HG02763 (cell line): ENCODE measurements around the gene TSEN34.
"Not testable (repeated sequence)": the region's sequence is repeated elsewhere in the genome, so short reads cannot be mapped to it uniquely, and the experiment has no call there.

Experiments
- ATAC-seq: cut with Tn5 transposase; IDR thresholded peaks from one replicate; pipeline ENCODE4 v1.9.1; 2021; ENCODE audit warnings: mild to moderate bottlenecking, moderate library complexity; ENCODE audit not compliant: unreplicated experiment

The TSEN34 gene

GRCh38 chr19:54183431-54183830 is 7.7 kb upstream of the TSEN34 start:
- no peak for ATAC-seq

GRCh38 chr19:54186351-54186750 is 4.8 kb upstream of the TSEN34 start:
- ATAC-seq: no peak

GRCh38 chr19:54186934-54187381 is 4.2 kb upstream of the TSEN34 start:
- ATAC-seq: no peak

- no peak for ATAC-seq
Observed at GRCh38 chr19:54188215-54188871, 2.8 kb upstream of the TSEN34 start.

GRCh38 chr19:54189145-54189734 is 1.9 kb upstream of the TSEN34 start, which contains the start of gene MBOAT7:
MBOAT7 (minus strand) TSS chr19:54189580; CDS start chr19:54188508, 1,072 bp downstream.
- peak; percentile 19 for ATAC-seq

GRCh38 chr19:54189735-54190502 is 1.2 kb upstream of the TSEN34 start:
- ATAC-seq: peak; percentile 43

GRCh38 chr19:54190503-54191010 is 551 bp upstream of the TSEN34 start:
- ATAC-seq: peak; percentile 43

- no peak for ATAC-seq
Observed at GRCh38 chr19:54191811-54192453, 824 bp downstream of the TSEN34 start.

GRCh38 chr19:54193011-54193410 is 1.9 kb downstream of the TSEN34 start:
- ATAC-seq: no peak

- ATAC-seq: not testable (repeated sequence)
Observed at GRCh38 chr19:54194463-54194862, 3.4 kb downstream of the TSEN34 start.

- ATAC-seq: no peak
Observed at GRCh38 chr19:54196536-54196935, 5.4 kb downstream of the TSEN34 start.

- ATAC-seq: no peak
Observed at GRCh38 chr19:54197121-54197520, 6.0 kb downstream of the TSEN34 start.

- ATAC-seq: no peak
Observed at GRCh38 chr19:54199401-54199800, 8.3 kb downstream of the TSEN34 start.

GRCh38 chr19:54201172-54201701 is 10.1 kb downstream of the TSEN34 start:
- ATAC-seq: no peak

- ATAC-seq: no peak
Observed at GRCh38 chr19:54201980-54202379, 10.9 kb downstream of the TSEN34 start.

- no peak for ATAC-seq
Observed at GRCh38 chr19:54203151-54203611, 12.1 kb downstream of the TSEN34 start.

- ATAC-seq: no peak
Observed at GRCh38 chr19:54204767-54205468, 13.8 kb downstream of the TSEN34 start.

GRCh38 chr19:54206030-54206830 is 15.1 kb downstream of the TSEN34 start:
- ATAC-seq: no peak

- ATAC-seq: no peak
Observed at GRCh38 chr19:54206831-54207177, 15.7 kb downstream of the TSEN34 start.
